Posterior cingulate gyrus (tissue), 11 donors: Measurements from ENCODE around the gene RGS6.

Experiments
- DNase-seq, 10 donors: peaks; one replicate each; pipeline versions ENCODE4 v3.0.0 to v3.0.0-alpha.2; 2020 to 2021; ENCODE audit warnings: mixed read lengths in 3 of 10
- intact Hi-C: fragments of 100-400 bp; cut with DNase I; formaldehyde crosslinking; loops from one replicate; pipeline ENCODE4 v1.15.1; 2023

Gene RGS6

DNA sequence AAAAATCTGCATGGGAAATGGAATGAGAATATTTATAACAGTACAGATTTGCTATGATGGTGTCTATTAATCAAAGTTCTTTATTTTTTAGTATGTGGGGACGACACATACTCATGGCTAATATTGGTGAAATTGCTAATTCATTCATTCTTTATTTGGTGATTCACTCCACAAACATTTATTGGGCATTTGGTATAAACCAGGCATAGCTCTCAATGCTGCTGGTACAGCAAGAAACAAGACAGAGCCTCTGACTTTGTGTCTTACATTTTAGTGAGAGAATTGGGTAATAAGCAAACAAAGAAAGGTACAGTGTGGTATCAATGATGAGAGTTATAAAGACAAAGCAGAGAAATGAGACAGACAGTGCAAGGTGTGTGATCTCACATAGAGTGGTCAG is 129.5 kb downstream of the RGS6 start:
- no peak for DNase-seq
- intact Hi-C loops = no loop called here

DNA sequence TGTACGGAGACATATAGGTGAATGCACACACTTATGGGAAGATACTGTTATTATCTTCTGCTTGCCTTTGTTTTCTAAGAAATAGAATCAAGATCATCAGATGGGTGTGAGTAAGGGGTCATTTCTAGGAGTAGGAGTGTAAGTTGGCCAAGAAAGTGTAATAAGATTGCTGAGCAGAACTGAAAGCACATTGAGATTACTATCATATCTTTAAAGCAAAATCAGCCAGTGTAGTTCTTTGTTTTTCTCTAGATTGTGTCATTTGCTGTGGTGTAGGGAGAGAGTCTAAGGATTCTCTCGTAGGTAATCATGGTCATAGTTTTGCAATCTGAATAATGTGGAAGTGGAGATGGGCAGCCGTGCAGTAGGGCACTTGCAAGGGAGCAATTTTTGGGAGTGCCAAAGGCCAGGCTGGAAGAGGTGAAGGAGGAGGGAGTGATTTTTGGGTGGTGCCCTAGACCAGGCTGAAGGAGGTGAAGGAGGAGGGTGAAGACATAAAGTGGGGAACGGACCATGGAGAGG is 131.6 kb downstream of the RGS6 start:
- intact Hi-C loops = no loop called here
- no peak for DNase-seq

DNA sequence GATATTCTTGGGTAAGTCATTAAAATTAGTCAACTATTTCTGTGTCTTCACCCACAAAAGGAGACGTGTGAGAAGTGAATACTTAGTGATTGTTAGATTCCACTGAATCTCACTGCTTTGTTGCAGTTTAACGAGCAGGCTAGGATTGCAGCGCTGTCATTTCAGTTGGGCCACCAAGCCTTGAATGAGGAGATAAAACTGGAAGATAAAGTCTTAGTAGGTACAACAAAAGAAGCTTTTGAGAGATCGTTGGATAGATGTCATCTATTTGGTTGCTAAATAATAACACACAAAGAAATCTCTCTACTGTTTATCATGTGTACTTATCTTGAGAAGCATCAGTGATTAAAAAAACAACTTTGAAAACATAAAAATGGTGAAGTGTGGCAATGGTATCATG is 132.3 kb downstream of the RGS6 start:
- no peak for DNase-seq
- intact Hi-C loops = no loop called here

DNA sequence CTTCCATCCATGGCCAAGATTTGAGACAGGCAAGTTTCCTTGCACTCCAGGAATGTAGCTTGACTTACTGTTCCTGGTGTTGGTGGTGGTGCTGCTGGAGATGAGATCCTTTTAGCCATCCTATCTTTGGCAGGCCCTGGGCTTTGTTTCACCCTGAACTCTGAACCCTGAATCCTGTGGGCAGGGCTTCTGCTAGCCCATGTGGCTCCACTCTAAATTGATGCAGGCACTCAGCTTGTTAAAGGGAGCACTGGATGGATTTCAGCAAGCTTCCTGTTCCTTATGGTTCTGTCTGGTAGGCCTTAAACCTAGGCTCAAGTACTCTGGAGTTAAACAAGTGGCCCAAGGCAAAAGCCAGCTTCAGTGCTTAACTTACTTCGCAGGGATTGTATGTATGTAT is 138.2 kb downstream of the RGS6 start:
- intact Hi-C loops = no loop called here

DNA sequence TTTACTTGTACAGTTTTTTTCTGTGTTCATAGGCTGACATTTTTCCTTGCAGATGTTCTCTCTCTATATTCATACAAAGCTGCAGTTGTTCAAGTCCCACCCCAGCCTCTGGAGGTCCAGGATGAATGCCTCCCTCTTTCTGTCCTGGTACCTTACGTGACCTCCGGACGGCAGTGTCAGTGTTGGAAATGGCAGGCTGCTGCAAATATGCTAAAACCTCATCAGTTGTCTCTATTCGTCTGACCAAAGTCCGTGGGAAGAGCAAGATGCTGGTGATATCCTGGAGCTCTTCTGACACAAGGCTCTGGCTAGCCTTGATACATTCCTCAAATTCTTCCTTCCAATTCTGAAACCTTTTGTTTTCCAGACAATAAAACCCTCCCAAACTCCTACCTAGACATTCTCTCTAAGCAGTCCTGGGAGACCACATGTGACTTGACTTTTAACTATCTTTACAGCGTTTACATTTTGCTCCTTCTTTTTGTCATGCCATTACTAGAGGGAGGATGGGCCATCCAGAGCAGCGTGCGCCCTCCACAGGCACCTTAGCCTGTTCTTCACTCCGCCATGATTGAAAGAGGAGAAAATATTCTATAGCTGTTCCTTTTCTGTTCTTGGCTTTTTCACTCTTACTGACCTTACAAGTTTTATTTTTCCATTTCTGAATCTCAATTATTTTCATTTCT is 143.6 kb downstream of the RGS6 start:
- no peak for DNase-seq

More for the DNA sequence above, 138.2 kb downstream of the RGS6 start:
- no peak for DNase-seq

DNA sequence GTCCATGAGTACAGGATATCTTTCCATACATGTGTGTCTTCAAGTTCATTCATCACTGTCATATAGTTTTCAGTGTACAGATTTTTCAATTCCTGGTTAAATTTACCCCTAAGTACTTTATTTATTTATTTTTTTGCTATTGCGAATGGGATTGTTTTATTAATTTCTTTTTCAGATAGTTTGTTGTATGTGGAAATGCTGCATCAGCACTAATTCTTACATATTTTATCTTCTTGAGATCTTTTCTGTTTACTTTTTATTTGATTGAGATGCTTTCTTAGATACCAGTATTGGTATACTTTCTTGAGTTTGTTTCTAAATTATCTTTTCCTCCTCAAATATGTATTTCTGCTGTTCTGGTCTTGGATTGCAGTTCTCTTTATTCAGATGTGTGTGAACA is 148.9 kb downstream of the RGS6 start:
- intact Hi-C loops = no loop called here
- no peak for DNase-seq

More for the DNA sequence above, 143.6 kb downstream of the RGS6 start:
- intact Hi-C loops = no loop called here

DNA sequence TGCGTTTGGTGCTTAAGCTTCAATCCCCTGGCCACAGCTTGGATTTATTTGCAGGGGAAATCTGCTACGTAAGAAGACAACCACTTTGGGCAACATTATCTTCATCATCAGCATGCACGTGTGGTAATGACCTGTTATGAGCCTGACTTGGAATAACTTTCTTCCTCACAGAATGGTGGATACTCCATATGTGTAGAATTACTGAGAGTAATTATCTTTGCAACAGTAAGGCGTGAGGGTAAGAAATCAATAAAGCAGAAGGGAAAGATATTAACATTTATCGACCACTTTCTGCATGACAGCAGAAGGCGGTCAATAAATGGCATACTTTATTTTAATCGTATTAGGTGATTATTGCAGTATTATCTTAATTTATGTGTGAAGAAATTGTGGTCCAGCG is 152.7 kb downstream of the RGS6 start:
- intact Hi-C loops = no loop called here
- no peak for DNase-seq

DNA sequence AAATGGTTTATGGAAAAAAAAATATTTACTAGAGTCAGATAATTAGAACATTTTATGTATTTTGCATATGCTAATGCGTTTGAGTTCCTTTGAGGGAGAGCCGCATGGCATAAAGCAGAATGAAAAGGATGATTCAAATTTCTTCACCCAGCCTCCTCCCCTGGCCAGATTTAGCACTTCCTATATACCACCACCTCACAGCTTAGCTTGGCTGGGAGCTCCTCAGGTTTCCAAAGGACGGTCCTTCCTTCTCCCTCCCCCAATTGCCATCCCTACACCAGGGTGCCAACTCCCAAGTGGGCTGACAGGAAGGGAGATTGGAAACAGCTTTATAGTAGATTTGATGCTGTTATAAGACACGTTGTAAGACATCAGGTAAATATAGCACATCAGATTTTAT is 157.4 kb downstream of the RGS6 start:
- intact Hi-C loops = no loop called here
- DNase-seq = no peak

DNA sequence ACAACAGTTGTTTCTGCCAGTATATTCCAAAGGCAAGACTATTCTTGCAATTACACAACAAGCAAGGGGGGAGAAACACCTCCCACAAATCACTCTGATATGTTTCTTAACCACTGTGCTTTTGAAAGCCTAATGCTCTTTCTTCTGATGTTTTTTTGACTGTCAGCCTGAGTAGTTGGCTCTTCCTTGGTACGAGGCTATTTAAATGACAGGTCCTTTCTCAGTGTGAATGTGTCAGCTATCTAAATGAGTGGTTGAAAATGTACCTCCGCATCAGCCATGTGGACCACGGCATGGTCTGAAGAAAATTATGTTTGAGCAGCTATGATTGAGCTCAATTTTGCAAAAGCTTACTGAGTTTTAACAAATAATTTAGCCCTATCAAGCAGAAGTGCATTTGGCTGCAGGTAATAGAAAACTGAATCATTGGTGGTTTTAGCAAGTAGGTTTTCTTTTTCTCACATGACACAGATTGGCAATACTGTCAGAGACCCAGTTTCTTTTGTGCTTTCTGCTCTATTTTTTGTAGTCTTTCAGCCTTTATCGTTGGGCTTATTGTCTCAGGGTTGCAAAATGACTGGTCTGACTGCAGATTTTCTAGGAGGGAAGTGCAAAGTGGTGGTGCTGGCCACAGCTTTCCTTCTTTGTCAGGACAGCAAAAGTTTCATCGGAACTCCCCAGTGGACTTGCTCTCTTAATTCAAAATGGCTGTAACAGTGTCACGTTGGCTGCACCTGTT is 162.8 kb downstream of the RGS6 start:
- intact Hi-C loops = no loop called here
- no peak for DNase-seq

DNA sequence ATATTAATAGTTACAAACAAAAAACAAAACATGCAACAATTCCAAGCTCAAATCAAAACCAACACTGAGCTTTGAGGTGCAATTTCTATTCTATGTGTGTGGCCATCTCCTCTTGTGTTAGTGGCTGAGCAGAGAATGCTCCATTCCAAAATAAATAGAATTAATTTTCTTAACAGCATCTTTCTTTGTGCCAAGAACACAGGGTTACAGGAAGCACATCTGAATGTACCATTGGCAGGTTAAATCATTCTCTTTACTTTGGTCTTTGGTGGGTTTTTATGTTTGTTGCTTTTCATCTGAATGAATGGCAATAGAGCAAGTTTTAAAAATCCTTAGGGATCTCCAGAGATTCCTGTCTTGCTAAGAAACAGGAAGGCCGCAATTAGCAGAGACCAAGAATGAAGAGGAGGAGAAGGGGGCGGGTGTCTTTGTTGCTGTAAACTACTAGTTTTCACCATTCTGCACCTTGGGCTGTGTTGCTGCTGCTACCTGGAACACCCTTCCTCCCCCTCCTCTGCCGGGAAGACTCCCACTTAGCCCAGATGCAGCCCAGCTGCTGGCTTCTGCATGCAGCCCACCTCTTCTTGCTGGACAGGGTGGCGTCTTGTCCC is 165.0 kb downstream of the RGS6 start:
- intact Hi-C loops = no loop called here

DNA sequence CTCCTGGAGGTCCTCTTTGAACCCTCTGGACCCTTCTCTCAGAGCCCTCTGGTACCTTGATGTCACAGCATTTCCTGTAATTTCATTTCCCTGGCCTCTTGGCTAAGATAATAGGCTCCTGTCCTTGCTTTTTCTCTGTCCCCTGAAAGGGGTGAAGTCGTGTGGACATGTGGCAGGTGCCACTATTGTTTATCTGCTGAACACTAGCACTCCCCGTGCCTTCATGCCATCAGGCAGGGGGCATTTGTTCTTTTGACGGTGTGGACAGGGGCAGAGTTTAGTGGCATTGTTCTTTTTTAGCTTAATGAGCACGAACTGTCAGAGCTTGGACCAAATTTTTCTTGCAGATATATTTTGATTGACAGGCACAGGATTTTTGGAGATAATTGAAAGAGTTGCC is 166.0 kb downstream of the RGS6 start:
- DNase-seq = no peak
- intact Hi-C loops = no loop called here

More for the DNA sequence above, 165.0 kb downstream of the RGS6 start:
- DNase-seq = no peak

DNA sequence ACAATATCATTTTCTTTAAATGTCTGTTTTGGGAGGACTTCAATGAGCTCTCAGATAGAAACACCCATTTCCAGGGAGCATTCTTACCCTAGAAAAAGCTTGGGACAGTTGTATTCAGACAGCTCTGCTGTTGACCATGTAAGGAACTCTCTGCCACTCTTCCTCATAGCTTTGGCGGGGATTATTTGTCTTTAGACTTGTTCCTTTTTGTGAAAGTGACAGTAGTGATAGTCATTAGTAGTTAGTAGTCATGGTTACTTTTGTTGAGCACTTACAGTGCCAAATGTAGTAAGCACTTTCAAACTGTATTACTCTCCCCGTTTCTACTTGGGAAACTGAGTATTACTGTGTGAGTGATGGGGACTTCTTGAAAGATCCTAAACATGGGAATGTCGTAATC is 167.3 kb downstream of the RGS6 start:
- no peak for DNase-seq
- intact Hi-C loops = no loop called here

DNA sequence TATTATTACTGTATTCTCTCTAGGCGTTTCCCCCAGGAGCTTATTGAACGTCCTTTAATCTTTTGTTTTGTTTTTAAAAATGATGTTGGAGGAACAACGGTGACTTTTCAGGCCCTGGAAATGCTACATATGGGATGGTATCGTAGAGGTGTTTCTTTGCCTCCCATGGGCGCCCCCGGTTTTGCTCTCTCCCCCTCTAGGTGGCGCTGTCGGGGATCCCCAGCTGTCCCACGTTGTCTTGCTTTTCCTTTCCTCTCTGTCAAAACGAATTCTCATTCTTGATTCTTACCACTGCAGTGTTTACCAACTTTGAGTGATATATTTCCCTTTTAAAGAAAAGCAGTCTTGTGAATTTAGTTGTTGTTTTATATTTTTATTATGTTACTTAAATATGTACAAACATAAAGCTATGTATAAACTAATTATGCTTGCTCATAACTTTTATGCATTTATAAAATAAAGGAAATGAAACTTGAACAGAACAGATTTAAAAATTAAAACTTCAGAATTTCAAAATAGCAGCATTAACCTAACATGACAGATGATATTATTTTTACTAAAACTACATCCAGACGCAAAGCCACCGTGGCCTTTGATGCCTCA is 171.9 kb downstream of the RGS6 start:
- no peak for DNase-seq
- intact Hi-C loops = no loop called here

DNA sequence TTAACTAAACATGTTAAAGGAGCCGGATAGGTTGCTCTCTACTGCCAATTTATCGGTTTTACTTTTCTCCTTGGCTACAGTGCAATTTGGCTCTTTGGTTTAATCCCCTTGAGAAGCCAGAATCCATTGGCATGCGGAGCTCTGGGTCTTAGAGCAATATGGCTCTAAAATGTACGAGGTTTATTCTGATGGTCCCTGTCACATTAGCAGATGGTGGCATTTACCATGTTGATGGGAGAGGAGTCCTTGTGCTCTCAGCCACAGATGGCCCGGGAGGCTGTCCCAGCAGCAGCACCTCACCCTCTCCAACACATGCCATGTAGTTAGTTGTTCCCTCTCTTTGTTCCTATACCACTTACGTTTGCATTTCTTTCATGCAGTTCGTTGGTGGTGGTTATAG is 179.7 kb downstream of the RGS6 start:
- DNase-seq = no peak
- intact Hi-C loops = no loop called here

DNA sequence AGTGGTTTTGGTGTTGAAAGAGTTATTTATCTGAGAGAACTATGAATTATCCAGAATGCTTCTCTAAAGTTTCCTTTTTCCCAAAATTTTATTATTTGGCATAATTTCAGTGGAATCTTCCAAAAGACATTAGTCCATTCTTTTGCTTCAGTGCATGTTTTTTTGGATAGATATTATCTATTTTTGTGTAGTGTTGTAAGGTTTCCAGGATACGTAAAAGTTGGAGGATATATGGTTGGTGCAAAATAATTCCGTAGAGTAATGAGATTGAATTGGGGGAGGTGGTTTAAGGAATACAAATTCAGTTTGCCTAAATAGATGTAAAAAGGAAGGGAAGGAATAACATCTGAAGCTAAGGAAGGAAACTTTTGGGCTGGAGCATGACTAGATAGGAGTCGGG is 186.6 kb downstream of the RGS6 start:
- intact Hi-C loops = no loop called here
- DNase-seq = no peak

DNA sequence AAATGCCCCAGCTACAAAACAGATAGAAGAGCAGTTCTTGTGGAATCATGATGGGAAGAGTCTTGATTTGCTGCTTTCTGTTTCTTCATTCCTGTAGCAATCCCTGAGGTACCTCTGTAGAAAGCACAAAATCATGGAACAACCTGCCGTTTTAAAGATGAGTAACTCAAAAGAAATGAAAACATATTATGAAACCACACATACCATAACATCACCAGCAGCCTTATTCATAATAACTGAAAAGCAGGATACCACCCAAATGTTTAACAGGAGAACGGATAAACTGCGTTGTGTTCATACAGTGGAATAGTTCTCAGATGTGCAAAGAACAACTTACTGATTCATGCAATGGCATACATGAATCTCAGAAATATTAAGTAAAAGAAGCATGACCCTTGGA is 188.1 kb downstream of the RGS6 start:
- no peak for DNase-seq
- intact Hi-C loops = no loop called here

DNA sequence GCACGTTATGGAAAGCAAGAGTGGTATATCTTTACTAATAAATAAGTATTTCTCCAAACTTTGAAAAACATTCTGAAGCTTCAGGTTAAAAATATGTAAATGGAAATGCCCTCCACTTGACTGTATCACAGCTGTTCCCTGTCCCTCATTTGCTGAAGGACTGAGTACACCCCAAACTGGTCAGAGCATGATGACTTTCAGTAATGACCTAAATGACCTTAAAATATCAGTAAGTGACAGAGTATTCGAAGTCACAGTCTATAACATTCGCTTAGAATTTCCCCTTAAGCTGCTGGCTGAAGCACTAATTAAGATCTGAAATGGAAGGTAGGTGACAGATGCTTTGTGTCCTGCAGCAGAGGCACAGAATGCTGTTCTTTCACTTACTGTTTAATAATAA is 191.5 kb downstream of the RGS6 start:
- DNase-seq = no peak
- intact Hi-C loops = no loop called here

DNA sequence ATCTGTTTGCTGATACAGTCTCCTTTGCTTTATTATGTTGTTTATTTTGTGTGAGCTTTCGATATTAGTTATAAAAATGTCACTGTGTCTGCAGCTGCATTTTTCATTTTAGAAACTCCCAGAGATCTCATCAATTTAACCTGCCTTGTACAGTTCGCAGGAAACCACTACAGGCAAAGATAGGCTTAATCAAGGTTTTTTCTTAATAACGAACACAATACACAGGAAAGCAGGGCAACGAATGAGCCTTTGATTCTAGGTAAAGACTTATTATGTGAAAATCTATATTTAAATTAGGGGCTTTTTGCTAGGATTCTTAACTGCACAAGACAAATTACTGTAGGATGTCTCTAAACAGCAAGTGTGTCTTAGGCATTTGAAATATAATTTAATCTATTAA is 191.9 kb downstream of the RGS6 start:
- no peak for DNase-seq
- intact Hi-C loops = no loop called here

DNA sequence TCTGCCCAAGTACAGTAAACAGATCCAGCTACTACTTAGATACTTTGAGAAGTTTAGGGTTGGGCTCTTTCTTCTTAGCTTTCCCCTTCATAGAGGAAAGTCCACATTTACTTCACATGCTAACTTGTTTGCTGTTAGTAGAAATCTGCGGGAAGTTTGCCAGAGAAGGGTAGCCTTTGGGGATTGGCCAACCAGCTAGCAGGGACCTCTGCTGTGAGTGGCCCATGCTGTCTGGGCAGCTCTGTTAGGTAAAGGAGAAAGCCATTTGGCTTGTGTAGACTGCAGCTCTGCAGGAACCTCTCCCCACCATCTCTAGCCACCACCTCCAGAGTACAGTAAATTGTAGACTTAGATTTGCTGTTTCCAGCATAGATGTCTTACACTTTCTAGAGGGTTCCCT is 193.9 kb downstream of the RGS6 start:
- DNase-seq = no peak
- intact Hi-C loops = no loop called here

DNA sequence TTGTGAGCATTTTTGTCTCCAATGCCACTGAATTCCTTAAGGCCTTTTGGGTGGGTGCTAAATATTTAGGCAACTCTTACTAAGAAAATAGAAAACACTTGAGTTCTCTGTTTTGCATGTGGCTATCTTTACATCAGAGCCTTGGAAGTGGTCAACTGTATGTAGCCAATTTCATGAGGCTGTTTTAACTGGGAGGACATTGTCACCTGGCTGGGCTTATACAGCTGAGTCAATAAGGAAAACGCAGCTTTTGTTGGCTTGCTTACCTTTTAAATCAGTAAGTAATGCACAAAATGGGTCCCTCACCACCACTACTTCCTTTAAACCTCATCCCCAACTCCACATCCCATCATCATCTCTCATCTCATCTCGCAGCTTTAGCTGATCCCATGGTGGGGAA is 194.3 kb downstream of the RGS6 start:
- DNase-seq = no peak
- intact Hi-C loops = no loop called here

DNA sequence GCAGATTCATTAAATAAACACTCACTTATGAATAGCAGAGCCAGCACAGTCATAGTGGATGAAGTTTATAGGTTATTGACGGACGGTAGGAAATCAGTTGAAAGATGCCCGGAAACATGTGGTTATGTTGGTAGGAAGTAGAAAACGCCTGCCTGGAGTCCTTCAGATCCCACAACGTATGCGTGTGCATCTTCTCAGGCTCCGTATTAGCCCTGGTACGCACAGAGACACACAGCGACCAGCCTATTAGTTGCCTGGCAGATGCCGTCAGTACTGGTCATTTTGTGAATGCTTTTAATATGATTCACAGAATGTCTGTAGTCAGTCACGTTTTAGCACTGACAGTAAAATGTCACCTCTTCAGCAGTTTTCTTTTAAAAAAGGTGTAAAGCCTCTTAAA is 196.4 kb downstream of the RGS6 start:
- intact Hi-C loops = no loop called here
- DNase-seq = no peak
